DMS153 (cell line): ENCODE measurements around the gene NELFB.
A peak's percentile ranks its signal among the peaks of the same experiment; 100 is the strongest.

ENCODE experiments used
- DNase-seq: peaks from one replicate; lab custom pipeline; 2025; lab: John Stamatoyannopoulos, UW

Gene NELFB

DNA sequence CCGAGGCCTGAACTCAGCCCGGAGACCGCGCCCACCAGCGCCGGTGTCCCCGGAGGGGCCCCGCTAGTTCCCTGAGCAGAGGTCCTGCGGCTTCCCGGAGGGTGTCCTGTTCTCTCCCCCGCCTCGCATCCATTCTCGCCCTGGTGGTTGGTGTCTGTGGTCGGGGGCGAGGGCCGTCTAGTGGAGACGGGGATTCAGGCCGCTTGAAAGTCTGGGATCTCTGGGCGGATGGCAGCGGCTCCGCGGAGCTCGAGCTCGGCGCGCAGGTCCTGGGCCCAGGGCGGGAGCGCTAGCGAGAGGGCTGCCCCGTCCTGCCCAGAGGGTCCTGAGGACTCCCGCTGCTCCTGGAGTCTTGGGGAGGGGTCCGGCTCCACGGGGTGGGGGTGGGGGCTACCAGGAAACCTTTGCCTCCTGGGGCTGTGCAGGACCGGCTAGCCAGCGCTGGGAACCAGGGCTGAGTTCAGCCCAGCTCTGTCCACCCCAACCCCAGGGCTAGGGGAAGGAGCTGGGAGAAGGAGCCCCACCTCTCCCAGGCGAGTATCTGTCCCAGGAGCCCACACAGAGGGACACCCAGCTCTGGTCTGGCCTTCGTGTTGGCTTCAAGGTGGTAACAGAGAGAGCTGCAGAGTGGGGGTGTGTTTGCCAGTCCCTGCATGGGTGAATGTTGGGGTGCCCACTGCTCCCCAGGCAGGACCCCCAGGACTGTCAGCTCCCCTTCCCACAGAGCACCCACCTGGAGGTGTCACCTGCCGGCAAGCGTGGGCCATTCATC, 26.4 kb downstream of the NELFB start:
- DNase-seq: no peak

DNA sequence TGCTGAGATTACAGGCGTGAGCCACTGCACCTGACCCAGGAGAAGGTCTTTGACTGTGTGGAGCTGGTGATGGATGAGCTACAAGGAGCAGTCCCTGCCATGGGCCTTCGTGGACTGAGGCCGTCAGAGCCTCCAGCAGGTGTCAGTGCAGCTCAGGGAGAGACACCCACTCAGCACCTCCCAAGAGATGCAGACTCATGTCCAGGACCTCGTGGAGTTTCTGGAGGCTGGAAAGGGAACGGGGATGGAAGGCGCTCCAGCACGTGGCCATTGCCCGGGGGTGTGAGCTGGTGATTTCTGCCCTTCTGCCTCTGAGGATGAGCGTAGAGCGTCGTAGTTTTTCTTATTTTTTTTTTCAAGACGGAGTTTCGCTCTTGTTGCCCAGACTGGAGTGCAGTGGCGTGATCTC, 31.9 kb downstream of the NELFB start:
- peak; percentile 44 for DNase-seq

DNA sequence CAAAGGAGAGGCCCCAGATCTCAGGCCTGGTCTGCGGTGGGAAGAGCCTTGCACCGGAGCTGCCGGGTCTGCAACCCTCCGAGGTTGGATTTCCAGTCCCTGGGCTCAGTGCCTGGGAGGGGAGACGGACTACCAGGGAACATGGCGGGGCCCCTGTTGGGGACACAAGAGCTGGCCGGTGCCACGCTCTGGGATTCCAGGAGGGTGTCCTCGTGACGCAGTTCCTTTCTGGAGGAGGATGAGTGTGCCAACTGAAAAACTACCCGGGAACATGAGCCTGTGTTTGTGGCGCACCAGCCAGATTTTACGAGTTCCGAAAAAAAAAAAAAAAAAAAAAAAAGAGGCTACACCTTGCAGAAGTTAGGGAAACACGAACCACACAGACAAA, 38.0 kb downstream of the NELFB start:
- no peak for DNase-seq

DNA sequence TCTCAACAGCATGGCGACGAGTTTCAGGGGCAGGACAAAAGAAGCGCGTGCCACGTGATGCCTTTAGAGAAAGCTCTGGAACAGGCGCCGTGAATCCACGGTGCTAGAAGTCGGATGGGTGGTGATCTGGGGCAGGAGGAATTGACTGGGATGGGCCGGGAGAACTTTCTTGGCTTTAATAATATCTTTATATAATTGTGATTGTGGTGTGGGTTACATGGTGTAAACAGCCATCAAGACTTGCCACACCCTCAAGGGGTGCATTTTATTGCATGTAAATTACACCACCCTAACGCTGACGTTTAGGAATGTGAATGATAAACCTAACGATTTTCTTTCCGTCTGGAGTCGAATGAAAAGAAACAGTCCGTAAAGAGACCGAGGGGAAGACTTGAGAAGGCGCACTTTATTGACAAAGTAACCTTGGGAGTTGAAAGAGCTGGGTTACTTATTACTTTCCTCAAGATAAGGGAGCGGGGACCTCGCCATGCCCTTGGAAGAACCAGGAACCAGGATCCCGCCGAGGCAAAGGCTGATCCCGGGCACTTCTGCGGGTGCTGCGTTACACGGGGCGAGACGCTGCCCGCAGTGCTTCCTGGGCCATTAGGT, 38.5 kb downstream of the NELFB start:
- DNase-seq: no peak

DNA sequence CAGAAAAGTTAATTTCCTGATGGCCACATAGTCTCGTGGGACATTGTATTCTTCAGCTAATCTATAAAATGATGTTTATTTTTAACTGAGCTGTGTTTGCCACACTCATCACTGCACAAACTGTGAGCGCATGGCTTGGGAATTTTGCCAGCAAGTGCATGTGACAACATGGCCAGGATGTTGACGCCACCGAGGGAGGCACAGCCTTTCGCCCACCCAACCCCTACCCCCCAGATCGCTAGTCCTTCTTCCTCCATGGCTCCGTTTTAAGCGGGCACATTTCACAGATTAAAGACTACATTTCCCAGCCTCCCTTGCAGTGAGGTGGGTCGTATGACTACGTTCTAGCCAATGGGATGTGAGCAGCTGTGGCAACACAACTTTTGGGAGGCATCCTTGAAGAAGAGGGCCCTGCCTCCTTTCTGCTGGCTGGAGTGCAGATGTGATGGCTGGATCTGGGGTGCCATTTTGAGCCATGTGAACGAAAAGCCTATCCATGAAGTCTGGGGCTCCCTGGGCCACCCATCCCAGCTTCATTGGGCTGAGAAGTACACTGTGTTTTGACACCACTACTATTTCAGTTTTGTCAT, 39.1 kb downstream of the NELFB start:
- DNase-seq: peak; percentile 91

DNA sequence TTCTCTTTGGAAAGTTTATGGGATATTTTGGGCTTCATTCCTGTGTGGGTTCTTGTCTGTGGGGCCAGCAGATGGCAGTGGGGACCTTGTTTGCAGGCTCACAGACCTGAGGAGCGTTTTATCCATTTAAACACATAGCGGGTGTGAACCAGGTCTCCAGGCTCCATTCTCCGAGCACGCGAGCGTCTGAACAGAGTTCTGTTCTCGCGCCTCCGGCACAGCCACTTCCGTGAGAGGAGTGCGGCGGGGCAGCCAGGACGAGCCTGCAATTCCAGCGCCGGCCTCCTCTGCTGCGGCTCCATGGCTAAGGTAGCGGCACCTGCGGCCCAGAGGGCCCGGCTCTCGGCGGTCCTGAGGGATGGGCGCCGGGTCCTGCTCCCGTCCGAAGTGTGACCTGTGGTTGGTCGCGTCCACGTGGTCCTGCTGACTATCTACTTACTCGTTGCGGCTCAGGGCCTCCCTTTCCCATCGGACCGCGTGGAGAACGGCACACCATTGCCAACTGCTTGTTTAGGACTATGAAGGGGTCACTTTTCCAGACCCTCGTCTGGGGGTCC, 39.6 kb downstream of the NELFB start:
- DNase-seq: peak; percentile 49

DNA sequence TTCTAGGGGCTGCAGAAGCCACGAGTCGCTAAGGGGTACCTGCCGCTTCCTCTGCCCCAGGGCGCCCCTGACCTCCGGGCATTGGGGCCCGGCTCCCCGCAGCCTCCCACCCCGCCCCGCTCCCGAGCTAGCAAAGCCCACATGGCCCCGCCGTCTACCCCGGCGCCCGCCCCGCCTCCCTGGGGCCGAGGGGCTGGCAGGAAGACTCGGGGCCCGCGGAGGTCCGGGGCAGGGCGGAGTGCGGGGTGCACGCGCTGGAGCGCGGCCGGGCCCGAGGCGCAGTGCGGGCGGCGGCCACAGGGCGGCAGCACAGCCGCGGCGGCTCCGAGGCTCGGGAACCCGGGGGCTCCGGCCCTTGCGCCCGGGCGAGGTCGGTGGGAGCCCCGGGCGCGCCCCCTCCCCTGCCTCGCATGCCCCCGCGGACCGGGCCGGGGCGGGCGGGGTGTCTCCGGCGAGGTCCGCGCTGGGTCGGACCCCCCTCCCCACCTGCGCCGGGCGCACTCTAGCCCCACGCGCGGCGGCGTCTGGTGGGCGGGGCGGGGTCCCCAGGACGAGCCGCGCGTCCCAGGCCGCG, 40.2 kb downstream of the NELFB start:
- no peak for DNase-seq

DNA sequence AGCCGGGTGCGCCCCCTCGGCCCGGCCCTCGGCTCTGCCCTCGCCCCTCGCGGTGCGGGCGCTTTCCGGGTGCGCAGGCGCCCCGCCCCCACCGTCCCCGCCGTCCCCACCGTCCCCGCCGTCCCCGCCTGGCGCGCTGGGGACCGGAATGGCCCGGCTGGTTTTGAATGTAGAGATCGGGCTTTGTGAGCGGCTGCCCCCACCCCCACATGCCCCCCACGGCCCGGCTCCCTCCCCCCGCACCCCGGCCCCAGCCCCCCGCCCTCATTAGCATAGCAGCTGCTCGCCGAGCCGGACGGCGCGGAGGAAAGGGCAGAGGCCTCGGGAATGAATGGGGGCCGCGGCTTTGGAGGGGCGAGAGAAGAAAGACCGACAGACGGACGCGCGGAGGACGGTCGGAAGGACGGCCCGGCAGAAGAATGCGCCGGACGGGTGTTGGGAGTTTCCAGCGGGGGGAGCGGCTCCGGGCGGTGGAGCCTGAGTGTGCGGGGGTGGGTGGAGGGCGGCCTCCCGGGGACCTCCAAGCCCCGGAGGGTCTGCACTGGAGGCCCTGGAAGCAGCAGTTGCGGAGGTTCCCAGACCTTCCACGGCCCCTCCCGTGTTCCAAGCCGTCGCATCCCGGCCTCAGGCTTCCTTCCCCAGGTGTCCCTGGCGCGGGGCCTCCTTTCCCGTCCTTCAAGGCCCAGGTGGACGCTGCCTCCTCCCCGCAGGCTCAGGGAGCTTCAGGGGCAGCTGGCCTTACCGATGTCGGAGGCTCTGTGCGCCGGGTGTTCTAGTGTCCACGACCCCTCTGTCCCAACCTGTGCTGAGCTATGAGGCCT, 40.9 kb downstream of the NELFB start:
- DNase-seq: no peak

DNA sequence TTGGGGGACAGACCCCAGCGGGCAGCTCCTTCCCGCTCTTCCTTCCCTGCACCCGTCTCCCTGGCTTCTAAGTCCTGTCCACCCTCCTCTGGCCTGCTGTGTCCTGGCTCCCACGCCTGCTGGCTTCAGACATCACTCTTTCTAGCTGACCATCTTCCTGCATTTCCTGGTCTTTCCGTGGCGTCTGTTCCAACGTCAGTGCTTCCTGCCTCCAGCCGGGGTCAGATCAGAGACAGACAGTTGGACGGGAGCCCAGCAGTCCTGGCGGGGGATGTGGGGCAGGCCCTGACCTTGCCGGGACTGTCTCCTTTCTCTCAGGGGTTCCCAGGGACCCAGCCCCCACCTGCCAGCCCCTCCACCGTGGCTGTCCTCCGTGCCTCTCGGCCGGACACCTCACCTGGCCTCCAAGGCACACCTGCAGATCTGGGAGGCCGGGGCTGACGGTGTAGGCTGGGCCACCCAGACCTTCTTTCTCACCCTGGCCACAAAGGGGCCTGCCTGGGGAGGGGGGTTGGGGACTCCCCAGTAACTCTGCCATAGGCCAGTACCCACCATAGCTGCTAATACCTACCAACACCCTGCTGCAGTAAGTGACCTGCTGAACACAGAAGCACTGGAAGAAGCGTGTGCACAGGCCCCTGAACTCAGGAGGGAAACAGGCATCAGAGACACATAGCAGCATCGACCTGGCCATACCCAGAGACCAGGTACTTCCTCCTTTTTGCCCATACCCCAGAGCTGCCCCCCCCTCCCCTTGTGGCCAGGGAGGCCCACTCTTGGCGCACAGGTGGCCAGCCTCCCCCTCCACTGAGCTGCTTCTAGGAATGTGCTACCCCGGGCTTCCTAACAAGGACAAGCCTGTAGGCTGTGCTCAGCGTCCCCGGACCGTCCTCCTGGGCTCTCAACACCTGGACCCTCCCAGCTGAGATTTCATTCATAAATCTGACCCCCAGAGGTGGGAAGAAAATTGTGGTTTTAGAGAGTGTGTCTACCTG, 41.8 kb downstream of the NELFB start:
- DNase-seq: no peak

DNA sequence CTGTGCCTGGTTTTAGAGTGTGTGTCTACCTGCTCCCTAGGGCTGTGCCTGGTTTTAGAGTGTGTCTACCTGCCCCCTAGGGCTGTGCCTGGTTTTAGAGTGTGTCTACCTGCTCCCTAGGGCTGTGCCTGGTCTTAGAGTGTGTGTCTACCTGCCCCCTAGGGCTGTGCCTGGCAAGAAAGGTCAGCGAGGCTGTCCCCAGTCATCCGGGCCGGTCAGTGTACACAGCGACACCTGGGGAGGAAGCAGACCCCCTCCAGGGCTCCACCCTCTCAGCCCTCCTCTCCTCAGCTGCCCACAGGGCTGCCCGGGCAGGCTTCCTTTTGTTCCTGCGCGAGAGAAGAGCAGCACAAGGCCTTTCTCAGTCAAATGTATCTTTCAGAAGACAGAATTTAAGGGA, 42.8 kb downstream of the NELFB start:
- no peak for DNase-seq

DNA sequence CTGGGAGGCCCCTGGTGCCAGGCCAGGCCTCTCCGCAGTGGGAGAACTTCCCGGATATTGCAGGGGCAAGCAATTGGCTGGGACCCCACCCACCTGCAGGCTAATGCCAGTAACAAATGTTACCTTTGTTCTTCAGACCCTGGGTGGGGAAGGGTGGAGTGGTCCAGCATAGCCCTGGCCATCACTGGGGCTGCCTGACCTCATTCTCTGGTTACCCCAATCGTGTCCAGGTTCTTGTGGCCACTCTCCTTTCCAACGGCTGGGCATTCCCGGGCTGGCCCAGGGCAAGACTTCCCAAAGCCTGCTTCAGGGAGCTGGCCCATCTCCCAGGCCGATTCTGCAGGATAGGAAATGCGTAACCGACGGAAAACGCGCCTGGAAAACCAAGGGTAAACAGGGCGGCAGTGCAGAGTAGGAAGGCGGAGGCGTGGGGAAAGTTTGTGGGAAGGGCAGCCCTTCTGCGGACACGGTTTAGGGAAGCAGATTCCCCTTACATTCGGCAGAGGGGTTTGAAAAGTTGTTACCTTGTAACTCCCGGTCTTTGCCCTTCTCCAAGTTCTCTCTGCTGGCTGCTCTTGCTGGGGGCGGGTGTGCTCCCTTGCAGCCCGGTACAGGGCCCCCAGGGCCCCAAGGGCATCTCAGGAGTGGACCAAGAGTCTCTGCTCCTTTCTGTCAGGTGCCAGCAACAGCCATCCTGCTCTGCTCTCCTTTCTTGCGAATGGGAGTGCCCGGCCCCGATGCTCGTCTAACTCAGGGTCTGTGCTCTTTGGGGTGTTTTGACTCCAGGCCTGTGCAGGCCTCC, 43.5 kb downstream of the NELFB start:
- DNase-seq: no peak

DNA sequence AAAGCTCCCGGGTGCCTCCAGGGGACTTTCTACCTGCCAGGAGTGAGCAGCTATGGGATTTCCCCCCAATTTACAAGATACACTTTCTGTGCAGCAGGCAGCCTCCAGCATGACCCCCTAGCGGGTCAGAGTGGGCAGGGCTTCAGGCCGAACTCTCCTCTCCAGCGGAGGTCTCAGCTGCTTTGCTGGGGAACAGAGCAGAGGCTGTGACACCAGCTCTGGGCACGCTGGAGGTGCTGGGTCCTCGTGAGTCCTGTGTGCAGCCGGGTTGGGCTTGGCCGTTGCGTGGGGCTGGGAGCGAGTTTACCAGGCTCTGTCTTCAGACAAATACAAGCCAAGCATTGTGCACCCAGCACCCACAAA, 44.1 kb downstream of the NELFB start:
- DNase-seq: no peak

DNA sequence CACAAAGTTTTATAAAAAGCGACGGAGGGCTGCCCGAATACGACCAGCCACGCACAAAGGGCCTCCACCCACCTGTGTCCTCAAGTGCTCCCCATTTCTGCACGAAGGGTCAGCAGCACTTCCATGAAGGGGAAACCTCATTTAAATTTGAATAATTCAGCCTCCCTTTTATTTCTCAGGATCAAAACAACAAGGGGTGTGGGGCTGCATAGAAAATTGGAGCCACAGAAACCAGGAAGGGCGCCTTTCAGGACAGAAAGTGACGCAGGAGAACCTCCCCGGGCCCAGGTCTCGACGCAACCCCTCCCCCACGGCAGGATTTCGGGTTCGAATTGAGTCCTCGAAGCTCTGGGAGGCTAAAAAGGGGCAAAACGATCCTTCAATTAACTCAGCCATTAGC, 44.8 kb downstream of the NELFB start:
- peak; percentile 12 for DNase-seq

DNA sequence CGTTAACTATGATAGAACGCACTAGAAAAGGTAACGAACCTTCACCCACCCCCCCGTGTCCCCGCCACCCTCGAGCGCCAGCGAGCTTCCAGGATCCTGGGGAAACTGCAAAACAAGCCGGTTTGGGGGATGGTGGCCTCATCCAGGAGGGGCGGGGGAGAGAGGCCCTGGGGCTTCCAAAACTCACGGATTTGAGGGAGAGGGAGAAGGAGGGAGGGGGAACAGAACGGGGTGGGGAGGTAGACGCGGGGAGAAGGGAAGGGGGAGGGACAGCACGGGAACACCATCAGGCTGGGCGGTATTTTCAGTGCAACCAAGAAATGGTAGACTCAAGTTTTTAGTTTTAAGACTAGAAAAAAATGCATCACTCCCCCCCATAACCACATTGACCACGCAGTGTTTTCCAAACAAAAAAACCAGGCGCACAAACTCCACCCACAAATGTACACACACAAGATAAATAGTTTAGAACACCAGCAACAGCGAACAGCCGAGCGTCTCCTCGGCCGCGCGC, 45.5 kb downstream of the NELFB start:
- no peak for DNase-seq

DNA sequence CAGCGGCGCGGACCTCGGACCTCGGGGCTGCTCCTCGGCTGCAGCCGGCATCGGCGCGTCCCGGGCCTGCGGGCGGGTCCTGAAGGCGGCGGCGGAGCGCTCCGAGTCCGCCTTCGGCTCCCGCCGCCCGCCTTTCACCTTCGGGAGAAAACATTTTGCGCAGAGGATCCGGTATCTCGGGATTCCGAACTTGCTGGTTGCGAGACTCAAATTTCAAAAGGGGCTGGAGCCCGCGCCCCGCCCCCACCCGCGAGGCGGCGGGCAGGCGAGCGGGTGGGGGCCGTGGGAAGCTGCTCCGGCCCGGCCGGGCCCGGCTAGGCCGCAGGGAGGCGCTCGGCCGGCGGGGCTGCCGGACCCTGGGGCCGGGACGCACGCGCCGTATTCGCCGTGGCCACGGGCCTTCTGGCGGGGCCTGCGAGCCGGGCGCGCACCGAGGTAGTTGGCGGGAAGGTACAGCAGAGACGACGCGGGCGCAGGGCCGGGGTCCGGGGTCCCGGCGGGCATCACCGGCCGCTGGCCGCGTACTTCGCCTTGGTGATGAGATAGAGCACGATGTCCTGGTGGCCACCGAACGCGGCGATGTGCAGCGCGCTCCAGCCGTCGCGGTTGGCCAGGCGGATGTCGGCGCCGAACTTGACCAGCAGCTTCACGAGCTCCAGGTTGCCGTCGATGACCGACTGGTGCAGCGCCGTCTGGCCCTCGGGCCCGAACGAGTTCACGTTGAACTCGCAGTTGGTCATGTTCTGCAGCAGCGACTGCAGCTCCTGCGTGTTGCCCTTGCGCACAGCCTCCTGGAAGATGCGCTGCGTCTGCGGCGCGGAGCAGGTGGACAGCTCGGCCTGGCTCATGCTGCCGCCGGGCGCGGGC, 46.2 kb downstream of the NELFB start:
- DNase-seq: peak; percentile 30

DNA sequence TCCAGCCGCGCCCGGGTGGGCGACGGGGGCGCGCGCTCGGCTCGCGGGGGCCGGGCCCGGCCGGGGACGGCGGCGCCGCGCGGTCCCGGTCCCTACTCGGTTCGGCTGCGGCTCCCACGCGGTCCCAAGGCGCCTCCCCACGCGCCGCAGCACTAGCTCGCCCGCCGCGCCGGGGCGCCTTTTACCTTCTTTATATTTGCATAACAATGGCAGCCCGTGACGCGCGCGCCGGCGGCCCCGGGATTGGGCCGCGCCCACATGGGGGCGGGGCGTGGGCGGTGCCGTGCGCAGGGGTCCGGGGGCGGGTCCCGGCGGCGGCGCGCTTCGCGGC, 47.0 kb downstream of the NELFB start, which contains the start of gene NRARP:
NRARP (minus strand) TSS at position 154 of the 331 bp plus-strand sequence. CDS start 343 bp downstream, outside the sequence.
- DNase-seq: peak; percentile 75

DNA sequence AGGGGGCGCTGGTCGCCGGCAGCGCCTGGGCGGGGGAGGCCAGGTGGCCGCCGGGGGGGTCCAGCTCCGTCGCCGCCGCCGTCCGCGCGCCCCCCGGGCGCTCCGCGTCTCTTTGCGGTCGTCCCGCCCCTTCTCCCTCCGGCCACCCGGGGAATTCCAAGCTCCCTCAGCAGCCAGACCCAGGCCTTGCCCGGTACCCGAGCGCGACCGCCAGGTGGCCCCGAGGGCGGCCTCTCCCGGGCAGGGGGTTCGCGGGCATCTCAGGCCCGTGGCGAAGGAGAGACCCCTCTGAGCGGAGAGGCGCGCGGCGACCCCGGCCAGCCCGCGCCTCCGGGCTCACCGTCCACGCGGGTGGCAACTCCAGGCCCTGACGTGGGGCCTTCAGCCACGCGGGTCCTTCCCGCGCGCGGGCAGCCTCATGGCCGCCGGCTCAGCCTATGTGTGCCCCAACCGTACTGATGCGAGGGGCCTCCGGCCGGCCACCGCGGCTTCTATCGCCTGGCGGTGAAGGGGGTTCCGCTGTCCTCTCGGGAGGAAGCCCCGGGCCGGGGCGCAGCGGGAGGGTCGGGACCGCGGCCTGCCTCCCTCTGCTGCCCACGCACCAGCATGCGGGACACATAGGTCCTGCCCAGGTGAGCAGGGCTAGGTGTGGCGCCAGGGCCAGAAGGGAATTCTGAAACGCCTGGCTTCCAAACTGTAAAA, 47.5 kb downstream of the NELFB start:
- peak; percentile 74 for DNase-seq
